Stomach smooth muscle (tissue), 2 donors: ENCODE data around the gene FAP.

Experiments used
- H3K27ac ChIP-seq: one replicate; pipeline ENCODE4 v1.7.0; 2013; ENCODE audit warnings: mild to moderate bottlenecking, low read length, inconsistent platforms
- H3K27me3 ChIP-seq, 2 donors: one replicate each; pipeline ENCODE4 v1.7.0; 2013; ENCODE audit warnings: low read length in 2 of 2; ENCODE audit not compliant: insufficient read depth in 2 of 2, control insufficient read depth in 1 of 2
- H3K36me3 ChIP-seq, 2 donors: one replicate each; pipeline ENCODE4 v1.7.0; 2013; ENCODE audit warnings: low read length in 2 of 2; ENCODE audit not compliant: control insufficient read depth in 2 of 2, insufficient read depth in 2 of 2
- H3K4me1 ChIP-seq: one replicate; pipeline ENCODE4 v1.7.0; 2013; ENCODE audit warnings: low read length; ENCODE audit not compliant: control insufficient read depth, insufficient read depth
- H3K4me3 ChIP-seq, 2 donors: one replicate each; pipeline ENCODE4 v1.7.0; 2013; ENCODE audit warnings: low read length in 2 of 2
- H3K9ac ChIP-seq, 2 donors: one replicate each; pipeline ENCODE4 v1.7.0; 2013; ENCODE audit warnings: low read length in 2 of 2, mild to moderate bottlenecking in 1 of 2
- H3K9me3 ChIP-seq, 2 donors: one replicate each; pipeline ENCODE4 v1.7.0; 2013; ENCODE audit warnings: low read length in 2 of 2; ENCODE audit not compliant: control insufficient read depth in 2 of 2
- donor health status: healthy.
- donor health status: Pancreatic carcinoma.

The FAP gene

GRCh38 chr2:162220368-162220767, 22.9 kb downstream of the FAP start:
- no peaks in the 10 kb centered on the region for H3K27me3 ChIP-seq
- no peak overlapping the region for H3K27ac ChIP-seq
- no peak overlapping the region for H3K4me3 ChIP-seq
- no peak overlapping the region for H3K9ac ChIP-seq
- H3K9me3 ChIP-seq = no peaks in the 10 kb centered on the region
- no peaks in the 10 kb centered on the region for H3K36me3 ChIP-seq
- no peaks in the 10 kb centered on the region for H3K4me1 ChIP-seq

- H3K9me3 ChIP-seq = no peaks in the 10 kb centered on the region
- H3K4me3 ChIP-seq = no peak overlapping the region
- no peak overlapping the region for H3K27ac ChIP-seq
- H3K9ac ChIP-seq = no peak overlapping the region
- H3K4me1 ChIP-seq = no peaks in the 10 kb centered on the region
- H3K27me3 ChIP-seq = no peaks in the 10 kb centered on the region
- no peaks in the 10 kb centered on the region for H3K36me3 ChIP-seq
Observed at GRCh38 chr2:162219426-162219825, 23.8 kb downstream of the FAP start.

- H3K36me3 ChIP-seq = no peaks in the 10 kb centered on the region
- H3K9ac ChIP-seq = no peak overlapping the region
- H3K4me3 ChIP-seq = no peak overlapping the region
- H3K9me3 ChIP-seq = no peaks in the 10 kb centered on the region
- no peaks in the 10 kb centered on the region for H3K4me1 ChIP-seq
- no peak overlapping the region for H3K27ac ChIP-seq
- H3K27me3 ChIP-seq = no peaks in the 10 kb centered on the region
Observed at GRCh38 chr2:162217598-162217997, 25.6 kb downstream of the FAP start.

GRCh38 chr2:162215162-162215561, 28.1 kb downstream of the FAP start:
- Histone ChIP-seq H3K9ac (no peak overlapping the region), H3K4me1 (no peaks in the 10 kb centered on the region), H3K27me3 (no peaks in the 10 kb centered on the region), H3K36me3 (no peaks in the 10 kb centered on the region), H3K9me3 (no peaks in the 10 kb centered on the region), H3K4me3 (no peak overlapping the region), H3K27ac (no peak overlapping the region)

- Histone ChIP-seq H3K9ac (no peak overlapping the region), H3K9me3 (no peaks in the 10 kb centered on the region), H3K4me1 (no peaks in the 10 kb centered on the region), H3K27ac (no peak overlapping the region), H3K27me3 (no peaks in the 10 kb centered on the region), H3K36me3 (no peaks in the 10 kb centered on the region), H3K4me3 (no peak overlapping the region)
Observed at GRCh38 chr2:162212366-162212765, 30.9 kb downstream of the FAP start.

- Histone ChIP-seq H3K9ac (no peak overlapping the region), H3K27ac (no peak overlapping the region), H3K27me3 (no peaks in the 10 kb centered on the region), H3K4me3 (no peak overlapping the region), H3K9me3 (no peaks in the 10 kb centered on the region), H3K4me1 (no peaks in the 10 kb centered on the region), H3K36me3 (no peaks in the 10 kb centered on the region)
Observed at GRCh38 chr2:162211732-162212131, 31.5 kb downstream of the FAP start.

GRCh38 chr2:162210385-162210784, 32.9 kb downstream of the FAP start:
- H3K27me3 ChIP-seq = no peaks in the 10 kb centered on the region
- H3K9me3 ChIP-seq = no peaks in the 10 kb centered on the region
- no peak overlapping the region for H3K4me3 ChIP-seq
- H3K9ac ChIP-seq = no peak overlapping the region
- H3K4me1 ChIP-seq = no peaks in the 10 kb centered on the region
- H3K27ac ChIP-seq = no peak overlapping the region
- no peaks in the 10 kb centered on the region for H3K36me3 ChIP-seq

GRCh38 chr2:162202203-162202602, 41.0 kb downstream of the FAP start:
- no peak overlapping the region for H3K27ac ChIP-seq
- H3K36me3 ChIP-seq = no peaks in the 10 kb centered on the region
- peaks cover 0 to 2% of the 10 kb centered on the region in 2 donors for H3K27me3 ChIP-seq
- H3K4me1 ChIP-seq = no peaks in the 10 kb centered on the region
- H3K9me3 ChIP-seq = no peaks in the 10 kb centered on the region
- H3K9ac ChIP-seq = no peak overlapping the region
- no peak overlapping the region for H3K4me3 ChIP-seq

GRCh38 chr2:162200636-162201035, 42.6 kb downstream of the FAP start:
- H3K4me3 ChIP-seq = no peak overlapping the region
- no peaks in the 10 kb centered on the region for H3K4me1 ChIP-seq
- peaks cover 0 to 2% of the 10 kb centered on the region in 2 donors for H3K27me3 ChIP-seq
- no peak overlapping the region for H3K9ac ChIP-seq
- H3K27ac ChIP-seq = no peak overlapping the region
- H3K9me3 ChIP-seq = no peaks in the 10 kb centered on the region
- H3K36me3 ChIP-seq = no peaks in the 10 kb centered on the region

GRCh38 chr2:162199913-162200312, 43.3 kb downstream of the FAP start:
- H3K4me1 ChIP-seq = no peaks in the 10 kb centered on the region
- peaks cover 0 to 2% of the 10 kb centered on the region in 2 donors for H3K27me3 ChIP-seq
- no peak overlapping the region for H3K4me3 ChIP-seq
- no peak overlapping the region for H3K27ac ChIP-seq
- H3K9me3 ChIP-seq = no peaks in the 10 kb centered on the region
- H3K9ac ChIP-seq = no peak overlapping the region
- H3K36me3 ChIP-seq = no peaks in the 10 kb centered on the region

GRCh38 chr2:162198239-162198638, 45.0 kb downstream of the FAP start:
- no peak overlapping the region for H3K4me3 ChIP-seq
- H3K27me3 ChIP-seq = peaks cover 0 to 2% of the 10 kb centered on the region in 2 donors
- H3K9ac ChIP-seq = no peak overlapping the region
- H3K27ac ChIP-seq = no peak overlapping the region
- H3K4me1 ChIP-seq = no peaks in the 10 kb centered on the region
- no peaks in the 10 kb centered on the region for H3K9me3 ChIP-seq
- no peaks in the 10 kb centered on the region for H3K36me3 ChIP-seq
